GM10847 (cell line): ENCODE data around the gene PRDM2.

ENCODE experiments used
- POLR2A ChIP-seq: IDR thresholded peaks from 2 replicates; pipeline ENCODE4 v1.6.1; 2011; ENCODE audit not compliant: insufficient read length; ENCODE audit errors: extremely low read depth

Gene PRDM2

GRCh38 chr1:13790290-13791030 lies 90.5 kb downstream of the PRDM2 start:
- no peak for TF ChIP-seq POLR2A

- no peak for TF ChIP-seq POLR2A
Measured at GRCh38 chr1:13792419-13792818, 92.4 kb downstream of the PRDM2 start.

- TF ChIP-seq POLR2A = peak; percentile 21
Measured at GRCh38 chr1:13793088-13793730, 93.2 kb downstream of the PRDM2 start.

- no peak for TF ChIP-seq POLR2A
Measured at GRCh38 chr1:13794231-13795187, 94.5 kb downstream of the PRDM2 start.

GRCh38 chr1:13797397-13797796 lies 97.4 kb downstream of the PRDM2 start:
- TF ChIP-seq POLR2A = no peak

GRCh38 chr1:13798120-13798519 lies 98.1 kb downstream of the PRDM2 start:
- no peak for TF ChIP-seq POLR2A

- TF ChIP-seq POLR2A = no peak
Measured at GRCh38 chr1:13799502-13800283, 99.7 kb downstream of the PRDM2 start.

- no peak for TF ChIP-seq POLR2A
Measured at GRCh38 chr1:13801232-13801631, 101.2 kb downstream of the PRDM2 start.

- no peak for TF ChIP-seq POLR2A
Measured at GRCh38 chr1:13801655-13802486, 101.9 kb downstream of the PRDM2 start.

- TF ChIP-seq POLR2A = no peak
Measured at GRCh38 chr1:13802782-13803545, 103.0 kb downstream of the PRDM2 start.

- no peak for TF ChIP-seq POLR2A
Measured at GRCh38 chr1:13803546-13804239, 103.7 kb downstream of the PRDM2 start.

GRCh38 chr1:13804240-13804633 lies 104.2 kb downstream of the PRDM2 start:
- no peak for TF ChIP-seq POLR2A

- TF ChIP-seq POLR2A = no peak
Measured at GRCh38 chr1:13805431-13805830, 105.4 kb downstream of the PRDM2 start.

GRCh38 chr1:13806108-13806507 lies 106.1 kb downstream of the PRDM2 start:
- TF ChIP-seq POLR2A = no peak
